Measurements from ENCODE around the gene HNRNPUL2. TPM values are rescaled to one million over a fixed set of nuclear protein-coding genes. Genes with fewer than 3 reads are reported as not detected.
A peak's percentile ranks its signal among the peaks of the same experiment; 100 is the strongest.

The HNRNPUL2 gene
- total and polyA plus RNA-seq, 9 of the 15 experiments (the other 6 are each of a cell fraction or from before 2014, with no cell fraction given) = 0.89 to 44.3 (median 15.2) TPM

DNA sequence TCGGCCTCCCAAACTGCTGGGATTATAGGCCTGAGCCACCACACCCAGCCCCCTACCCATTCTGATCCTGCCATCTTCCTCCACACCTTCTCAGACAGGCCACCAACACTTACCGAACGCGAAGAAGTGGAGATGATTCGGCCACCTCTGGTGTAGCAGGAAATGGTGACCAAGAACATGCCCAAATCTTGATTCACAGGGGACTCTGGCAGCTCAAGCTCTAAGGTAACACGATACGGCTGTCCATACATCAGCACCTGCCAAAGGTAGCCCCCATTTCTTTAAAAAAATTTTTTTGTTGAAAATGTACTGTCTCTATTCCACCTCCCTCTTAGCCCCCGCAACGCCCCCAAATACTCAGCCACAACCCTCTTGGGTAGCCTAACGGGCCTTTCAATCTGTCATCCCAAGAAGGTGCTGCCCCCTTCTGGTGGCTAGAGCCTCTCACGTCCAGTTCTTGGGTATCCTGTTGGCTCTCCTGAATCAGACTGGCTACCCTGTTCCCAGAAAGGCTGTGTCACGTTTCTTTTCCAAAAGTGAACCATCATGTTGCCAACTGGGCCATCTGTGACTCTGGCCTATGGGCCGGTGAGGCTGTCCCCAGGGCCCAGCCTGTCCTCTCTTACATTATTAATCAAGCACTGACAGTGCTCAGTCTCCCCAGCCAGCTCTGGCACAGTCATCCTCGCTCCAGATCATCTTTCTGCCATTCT is 32.6 kb downstream of the HNRNPUL2 start (continued):
- TF ChIP-seq, protein P1, sequence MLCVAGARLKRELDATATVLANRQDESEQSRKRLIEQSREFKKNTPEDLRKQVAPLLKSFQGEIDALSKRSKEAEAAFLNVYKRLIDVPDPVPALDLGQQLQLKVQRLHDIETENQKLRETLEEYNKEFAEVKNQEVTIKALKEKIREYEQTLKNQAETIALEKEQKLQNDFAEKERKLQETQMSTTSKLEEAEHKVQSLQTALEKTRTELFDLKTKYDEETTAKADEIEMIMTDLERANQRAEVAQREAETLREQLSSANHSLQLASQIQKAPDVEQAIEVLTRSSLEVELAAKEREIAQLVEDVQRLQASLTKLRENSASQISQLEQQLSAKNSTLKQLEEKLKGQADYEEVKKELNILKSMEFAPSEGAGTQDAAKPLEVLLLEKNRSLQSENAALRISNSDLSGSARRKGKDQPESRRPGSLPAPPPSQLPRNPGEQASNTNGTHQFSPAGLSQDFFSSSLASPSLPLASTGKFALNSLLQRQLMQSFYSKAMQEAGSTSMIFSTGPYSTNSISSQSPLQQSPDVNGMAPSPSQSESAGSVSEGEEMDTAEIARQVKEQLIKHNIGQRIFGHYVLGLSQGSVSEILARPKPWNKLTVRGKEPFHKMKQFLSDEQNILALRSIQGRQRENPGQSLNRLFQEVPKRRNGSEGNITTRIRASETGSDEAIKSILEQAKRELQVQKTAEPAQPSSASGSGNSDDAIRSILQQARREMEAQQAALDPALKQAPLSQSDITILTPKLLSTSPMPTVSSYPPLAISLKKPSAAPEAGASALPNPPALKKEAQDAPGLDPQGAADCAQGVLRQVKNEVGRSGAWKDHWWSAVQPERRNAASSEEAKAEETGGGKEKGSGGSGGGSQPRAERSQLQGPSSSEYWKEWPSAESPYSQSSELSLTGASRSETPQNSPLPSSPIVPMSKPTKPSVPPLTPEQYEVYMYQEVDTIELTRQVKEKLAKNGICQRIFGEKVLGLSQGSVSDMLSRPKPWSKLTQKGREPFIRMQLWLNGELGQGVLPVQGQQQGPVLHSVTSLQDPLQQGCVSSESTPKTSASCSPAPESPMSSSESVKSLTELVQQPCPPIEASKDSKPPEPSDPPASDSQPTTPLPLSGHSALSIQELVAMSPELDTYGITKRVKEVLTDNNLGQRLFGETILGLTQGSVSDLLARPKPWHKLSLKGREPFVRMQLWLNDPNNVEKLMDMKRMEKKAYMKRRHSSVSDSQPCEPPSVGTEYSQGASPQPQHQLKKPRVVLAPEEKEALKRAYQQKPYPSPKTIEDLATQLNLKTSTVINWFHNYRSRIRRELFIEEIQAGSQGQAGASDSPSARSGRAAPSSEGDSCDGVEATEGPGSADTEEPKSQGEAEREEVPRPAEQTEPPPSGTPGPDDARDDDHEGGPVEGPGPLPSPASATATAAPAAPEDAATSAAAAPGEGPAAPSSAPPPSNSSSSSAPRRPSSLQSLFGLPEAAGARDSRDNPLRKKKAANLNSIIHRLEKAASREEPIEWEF (CRISPR knock-in tag; IDR thresholded peaks at IDR 0.05) = no peak
- TF ChIP-seq U2AF1 (optimal IDR thresholded peaks at IDR 0.05; ENCODE audit: low read depth, low read length) = no peak
- TF ChIP-seq CC2D1A (IDR thresholded peaks at IDR 0.05) = peak; percentile 51; the same call in 1 of the 2 replicates
- peak; percentile 16; the same call in 1 of the 2 replicates for TF ChIP-seq MAFG (tag; conservative IDR thresholded peaks at IDR 0.05)
- no peak for TF ChIP-seq HEY1 (CRISPR knock-in tag; IDR thresholded peaks at IDR 0.05; ENCODE audit: borderline replicate concordance)
- TF ChIP-seq GATA2 (CRISPR knock-in tag; IDR thresholded peaks at IDR 0.05) = no peak
- no peak for TF ChIP-seq ETV6 (IDR thresholded peaks at IDR 0.05; ENCODE audit: borderline replicate concordance in 1 of 2, low read depth in 2 of 2, low read length in 1 of 2)
- TF ChIP-seq ETV6 (CRISPR knock-in tag; IDR thresholded peaks at IDR 0.05; ENCODE audit: borderline replicate concordance) = no peak
- no peak for TF ChIP-seq RBM25 (IDR thresholded peaks at IDR 0.05; ENCODE audit: low read depth, low read length, severe bottlenecking)
- TF ChIP-seq ZNF445 (CRISPR knock-in tag; IDR thresholded peaks at IDR 0.05; ENCODE audit: low read depth) = no peak
- TF ChIP-seq ZNF584 (CRISPR knock-in tag; IDR thresholded peaks at IDR 0.05; ENCODE audit: low read depth) = no peak
- no peak for TF ChIP-seq ATF1 (CRISPR knock-in tag; IDR thresholded peaks at IDR 0.05)
- TF ChIP-seq ATF1 (tag; IDR thresholded peaks at IDR 0.05) = peak; percentile 25; the same call in 1 of the 2 replicates
- peak; percentile 60 for TF ChIP-seq EGR1 (conservative IDR thresholded peaks at IDR 0.05)
- 0 out of 2 replicates have a peak, but pooled peaks have one; percentile 6 for TF ChIP-seq MAFK (IDR thresholded peaks at IDR 0.05; ENCODE audit: low read length)
- no peak for TF ChIP-seq SMAD1 (IDR thresholded peaks at IDR 0.05; ENCODE audit: low read depth, low read length, partially characterized antibody)
- TF ChIP-seq, protein P2, sequence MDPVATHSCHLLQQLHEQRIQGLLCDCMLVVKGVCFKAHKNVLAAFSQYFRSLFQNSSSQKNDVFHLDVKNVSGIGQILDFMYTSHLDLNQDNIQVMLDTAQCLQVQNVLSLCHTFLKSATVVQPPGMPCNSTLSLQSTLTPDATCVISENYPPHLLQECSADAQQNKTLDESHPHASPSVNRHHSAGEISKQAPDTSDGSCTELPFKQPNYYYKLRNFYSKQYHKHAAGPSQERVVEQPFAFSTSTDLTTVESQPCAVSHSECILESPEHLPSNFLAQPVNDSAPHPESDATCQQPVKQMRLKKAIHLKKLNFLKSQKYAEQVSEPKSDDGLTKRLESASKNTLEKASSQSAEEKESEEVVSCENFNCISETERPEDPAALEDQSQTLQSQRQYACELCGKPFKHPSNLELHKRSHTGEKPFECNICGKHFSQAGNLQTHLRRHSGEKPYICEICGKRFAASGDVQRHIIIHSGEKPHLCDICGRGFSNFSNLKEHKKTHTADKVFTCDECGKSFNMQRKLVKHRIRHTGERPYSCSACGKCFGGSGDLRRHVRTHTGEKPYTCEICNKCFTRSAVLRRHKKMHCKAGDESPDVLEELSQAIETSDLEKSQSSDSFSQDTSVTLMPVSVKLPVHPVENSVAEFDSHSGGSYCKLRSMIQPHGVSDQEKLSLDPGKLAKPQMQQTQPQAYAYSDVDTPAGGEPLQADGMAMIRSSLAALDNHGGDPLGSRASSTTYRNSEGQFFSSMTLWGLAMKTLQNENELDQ (CRISPR knock-in tag; IDR thresholded peaks at IDR 0.05; ENCODE audit: borderline replicate concordance) = no peak
- TF ChIP-seq CHD2 (IDR thresholded peaks at IDR 0.05; ENCODE audit: low read depth, low read length) = no peak
- peak in 1 of 2 experiments; percentile 55; a peak in 2 of 4 replicates for TF ChIP-seq RCOR1 (IDR thresholded peaks at IDR 0.05; ENCODE audit: borderline replicate concordance in 1 of 2, low read depth in 2 of 2, low read length in 2 of 2)
